SJCRH30 (cell line): Measurements from ENCODE around the gene FARS2. TPM values are rescaled to one million over a fixed set of nuclear protein-coding genes. Genes with fewer than 3 reads are reported as not detected.
A peak's percentile ranks its signal among the peaks of the same experiment; 100 is the strongest.

ENCODE experiments used
- DNase-seq, 2 experiments: peaks; one replicate each; pipeline ENCODE4 v3.0.0-alpha.2; 2015 to 2020
- H3K27ac ChIP-seq: fragments of 250-450 bp; sonication (Bioruptor Pico); 2 replicates; pipeline ENCODE4 v1.5.1; 2020; ENCODE audit warnings: mild to moderate bottlenecking, moderate library complexity
- H3K27me3 ChIP-seq: fragments of 250-450 bp; sonication (Bioruptor Pico); 2 replicates; pipeline ENCODE4 v1.5.1; 2020; ENCODE audit warnings: mild to moderate bottlenecking, moderate library complexity
- H3K36me3 ChIP-seq: fragments of 250-450 bp; sonication (Bioruptor Pico); 2 replicates; pipeline ENCODE4 v1.5.1; 2020; ENCODE audit warnings: mild to moderate bottlenecking, moderate library complexity
- H3K4me1 ChIP-seq: fragments of 250-450 bp; sonication (Bioruptor Pico); 2 replicates; pipeline ENCODE4 v1.5.1; 2020; ENCODE audit warnings: mild to moderate bottlenecking, moderate library complexity
- H3K4me3 ChIP-seq: fragments of 250-450 bp; sonication (Bioruptor Pico); 2 replicates; pipeline ENCODE4 v1.5.1; 2020; ENCODE audit warnings: mild to moderate bottlenecking, moderate library complexity
- H3K9me3 ChIP-seq: fragments of 250-450 bp; sonication (Bioruptor Pico); replicated peaks from 2 replicates; pipeline ENCODE4 v1.5.1; 2020; ENCODE audit warnings: mild to moderate bottlenecking, moderate library complexity
- total RNA-seq: library from RNA; depleted of rRNA; stranded (reverse); fragments of >200 nt; shearing (Covaris generic); gene quantifications from 2 replicates; pipeline ENCODE4 v1.2.3, GENCODE V29; 2014

Gene FARS2
- total RNA-seq, 1 experiment from 2014 or later, result 10.5 TPM

- Histone ChIP-seq H3K27ac (no peak overlapping the region), H3K4me1 (no peaks in the 10 kb centered on the region; the same call in 1 of the 2 replicates), H3K4me3 (no peak overlapping the region), H3K9me3 (no peaks in the 10 kb centered on the region), H3K27me3 (no peaks in the 10 kb centered on the region), H3K36me3 (no peaks in the 10 kb centered on the region)
- DNase-seq, result no peak
These were observed 185.2 kb downstream of the FARS2 start for GRCh38 chr6:5446362-5447075.

- Histone ChIP-seq H3K27me3 (no peaks in the 10 kb centered on the region), H3K36me3 (no peaks in the 10 kb centered on the region), H3K27ac (no peak overlapping the region), H3K4me3 (no peak overlapping the region), H3K4me1 (no peaks in the 10 kb centered on the region; the same call in 1 of the 2 replicates), H3K9me3 (no peaks in the 10 kb centered on the region)
- DNase-seq, result no peak
These were observed 186.6 kb downstream of the FARS2 start for GRCh38 chr6:5447921-5448320.

- Histone ChIP-seq H3K36me3 (no peaks in the 10 kb centered on the region), H3K9me3 (no peaks in the 10 kb centered on the region), H3K27ac (no peak overlapping the region), H3K27me3 (no peaks in the 10 kb centered on the region), H3K4me1 (no peaks in the 10 kb centered on the region), H3K4me3 (no peak overlapping the region)
- DNase-seq, result no peak
These were observed 188.8 kb downstream of the FARS2 start for GRCh38 chr6:5450073-5450472.

GRCh38 chr6:5453546-5453945 lies 192.2 kb downstream of the FARS2 start:
- Histone ChIP-seq H3K9me3 (no peaks in the 10 kb centered on the region), H3K4me3 (no peak overlapping the region), H3K27me3 (no peaks in the 10 kb centered on the region), H3K36me3 (no peaks in the 10 kb centered on the region), H3K4me1 (no peaks in the 10 kb centered on the region), H3K27ac (no peak overlapping the region)
- DNase-seq, result no peak

GRCh38 chr6:5455142-5455541 lies 193.8 kb downstream of the FARS2 start:
- DNase-seq, result no peak
- Histone ChIP-seq H3K9me3 (no peaks in the 10 kb centered on the region), H3K4me3 (no peak overlapping the region), H3K36me3 (no peaks in the 10 kb centered on the region), H3K27me3 (no peaks in the 10 kb centered on the region), H3K27ac (no peak overlapping the region), H3K4me1 (no peaks in the 10 kb centered on the region)

GRCh38 chr6:5457041-5457440 lies 195.7 kb downstream of the FARS2 start:
- H3K4me3 ChIP-seq, result no peak overlapping the region
- H3K27me3 ChIP-seq, result no peaks in the 10 kb centered on the region
- no peak for DNase-seq
- no peaks in the 10 kb centered on the region for H3K4me1 ChIP-seq
- no peaks in the 10 kb centered on the region for H3K9me3 ChIP-seq
- H3K27ac ChIP-seq, result no peak overlapping the region
- H3K36me3 ChIP-seq, result no peaks in the 10 kb centered on the region

- no peak overlapping the region for H3K4me3 ChIP-seq
- no peaks in the 10 kb centered on the region for H3K27me3 ChIP-seq
- DNase-seq, result no peak
- H3K4me1 ChIP-seq, result no peaks in the 10 kb centered on the region
- no peaks in the 10 kb centered on the region for H3K36me3 ChIP-seq
- H3K27ac ChIP-seq, result no peak overlapping the region
- no peaks in the 10 kb centered on the region for H3K9me3 ChIP-seq
These were observed 196.8 kb downstream of the FARS2 start for GRCh38 chr6:5457983-5458683.

GRCh38 chr6:5459346-5459745 lies 198.0 kb downstream of the FARS2 start:
- no peaks in the 10 kb centered on the region for H3K9me3 ChIP-seq
- H3K36me3 ChIP-seq, result no peaks in the 10 kb centered on the region
- H3K4me1 ChIP-seq, result peaks cover 8% of the 10 kb centered on the region
- no peaks in the 10 kb centered on the region for H3K27me3 ChIP-seq
- H3K27ac ChIP-seq, result no peak overlapping the region
- no peak for DNase-seq
- H3K4me3 ChIP-seq, result no peak overlapping the region

GRCh38 chr6:5461365-5461764 lies 200.1 kb downstream of the FARS2 start:
- no peak overlapping the region for H3K4me3 ChIP-seq
- no peak for DNase-seq

GRCh38 chr6:5462856-5463255 lies 201.5 kb downstream of the FARS2 start:
- Histone ChIP-seq H3K36me3 (no peaks in the 10 kb centered on the region), H3K4me3 (no peak overlapping the region), H3K27ac (no peak overlapping the region), H3K4me1 (peaks cover 13% of the 10 kb centered on the region), H3K27me3 (no peaks in the 10 kb centered on the region), H3K9me3 (no peaks in the 10 kb centered on the region)
- DNase-seq, result no peak

More at GRCh38 chr6:5461365-5461764, 200.1 kb downstream of the FARS2 start:
- Histone ChIP-seq H3K9me3 (no peaks in the 10 kb centered on the region), H3K36me3 (no peaks in the 10 kb centered on the region), H3K4me1 (peaks cover 13% of the 10 kb centered on the region), H3K27ac (no peak overlapping the region), H3K27me3 (no peaks in the 10 kb centered on the region)

GRCh38 chr6:5463690-5464089 lies 202.4 kb downstream of the FARS2 start:
- peak overlapping the region; percentile 64 for H3K27ac ChIP-seq
- peak in 1 of 2 experiments; percentile 32 for DNase-seq

GRCh38 chr6:5464099-5464885 lies 203.0 kb downstream of the FARS2 start:
- Histone ChIP-seq H3K4me1 (peaks cover 14% of the 10 kb centered on the region), H3K27me3 (no peaks in the 10 kb centered on the region), H3K27ac (peak overlapping the region; percentile 64), H3K36me3 (no peaks in the 10 kb centered on the region), H3K9me3 (no peaks in the 10 kb centered on the region), H3K4me3 (no peak overlapping the region)
- DNase-seq, result peak; percentile 37 to 56

More at GRCh38 chr6:5463690-5464089, 202.4 kb downstream of the FARS2 start:
- Histone ChIP-seq H3K4me3 (no peak overlapping the region), H3K36me3 (no peaks in the 10 kb centered on the region), H3K4me1 (peaks cover 13% of the 10 kb centered on the region), H3K9me3 (no peaks in the 10 kb centered on the region), H3K27me3 (no peaks in the 10 kb centered on the region)

- Histone ChIP-seq H3K27me3 (no peaks in the 10 kb centered on the region), H3K27ac (no peak overlapping the region), H3K9me3 (no peaks in the 10 kb centered on the region), H3K4me3 (no peak overlapping the region), H3K36me3 (no peaks in the 10 kb centered on the region), H3K4me1 (peaks cover 21% of the 10 kb centered on the region)
- DNase-seq, result no peak
These were observed 205.2 kb downstream of the FARS2 start for GRCh38 chr6:5466281-5467136.

GRCh38 chr6:5468586-5468985 lies 207.3 kb downstream of the FARS2 start:
- DNase-seq, result no peak
- Histone ChIP-seq H3K27ac (no peak overlapping the region), H3K27me3 (no peaks in the 10 kb centered on the region), H3K4me1 (peaks cover 31% of the 10 kb centered on the region), H3K4me3 (no peak overlapping the region), H3K36me3 (no peaks in the 10 kb centered on the region), H3K9me3 (no peaks in the 10 kb centered on the region)
